GM19324 (cell line): Measurements from ENCODE around the gene ZNF222.
A peak's percentile ranks its signal among the peaks of the same experiment; 100 is the strongest.

Source experiments
- ATAC-seq: cut with Tn5 transposase; IDR thresholded peaks from one replicate; pipeline ENCODE4 v1.9.1; 2021; ENCODE audit warnings: mild to moderate bottlenecking, moderate library complexity; ENCODE audit not compliant: unreplicated experiment, low FRiP score

ZNF222 gene

GRCh38 chr19:44051650-44052402 lies 26.6 kb downstream of the ZNF222 start, which contains the start of gene ZNF223:
TSS of gene ZNF223 (plus strand) at chr19:44052036. CDS start at chr19:44055177, 3,141 bp downstream.
- ATAC-seq: peak; percentile 86

- no peak for ATAC-seq
Observed at GRCh38 chr19:44055870-44056269, 30.7 kb downstream of the ZNF222 start.

DNA sequence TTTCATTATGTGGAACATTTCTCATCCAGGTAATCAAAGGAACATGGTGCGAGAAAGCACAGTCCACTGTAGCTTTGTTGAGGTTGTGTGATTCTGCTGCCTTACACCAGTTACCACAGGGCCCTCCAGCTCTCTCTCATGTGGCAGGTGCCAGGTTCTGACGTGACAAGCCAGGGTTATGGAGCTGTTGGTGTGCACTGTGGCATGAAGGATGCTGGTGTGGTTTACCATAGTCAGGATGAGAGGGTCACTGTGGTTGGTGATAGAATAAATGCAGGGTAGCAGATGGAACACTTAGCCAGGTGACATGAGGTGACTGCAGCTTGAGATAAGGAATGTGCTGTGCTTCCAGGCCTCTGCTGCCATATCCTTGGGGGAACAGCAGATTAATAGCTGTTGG lies 34.0 kb downstream of the ZNF222 start:
- no peak for ATAC-seq

DNA sequence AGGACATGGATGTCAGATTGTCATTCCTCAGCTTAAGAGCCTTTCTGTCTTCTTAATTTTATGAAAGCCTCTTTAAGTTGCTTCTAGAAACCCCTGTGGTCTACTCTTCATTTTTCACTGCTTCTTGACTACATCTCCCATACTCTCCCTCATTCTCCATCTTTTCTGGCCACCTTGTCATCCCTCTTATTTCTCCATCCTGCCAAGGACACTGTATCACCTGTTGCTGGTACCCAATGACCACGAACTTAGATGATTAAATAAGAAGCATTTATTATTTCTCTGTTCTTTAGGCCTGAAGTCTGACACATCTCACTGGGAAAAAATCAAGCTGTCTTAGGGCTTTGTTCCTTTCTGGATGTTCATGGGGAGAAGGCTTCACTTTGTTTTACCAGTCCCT lies 35.9 kb downstream of the ZNF222 start:
- no peak for ATAC-seq

DNA sequence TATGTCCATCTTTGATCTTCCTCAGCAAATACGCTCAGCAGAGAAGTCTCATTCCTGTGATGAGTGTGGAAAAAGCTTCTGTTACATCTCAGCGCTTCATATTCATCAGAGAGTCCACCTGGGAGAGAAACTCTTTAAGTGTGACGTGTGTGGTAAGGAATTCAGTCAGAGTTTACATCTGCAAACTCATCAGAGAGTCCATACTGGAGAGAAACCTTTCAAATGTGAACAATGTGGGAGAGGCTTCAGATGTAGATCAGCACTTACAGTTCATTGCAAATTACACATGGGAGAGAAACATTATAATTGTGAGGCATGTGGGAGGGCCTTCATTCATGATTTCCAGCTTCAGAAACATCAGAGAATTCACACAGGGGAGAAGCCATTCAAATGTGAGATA lies 41.1 kb downstream of the ZNF222 start:
- no peak for ATAC-seq

DNA sequence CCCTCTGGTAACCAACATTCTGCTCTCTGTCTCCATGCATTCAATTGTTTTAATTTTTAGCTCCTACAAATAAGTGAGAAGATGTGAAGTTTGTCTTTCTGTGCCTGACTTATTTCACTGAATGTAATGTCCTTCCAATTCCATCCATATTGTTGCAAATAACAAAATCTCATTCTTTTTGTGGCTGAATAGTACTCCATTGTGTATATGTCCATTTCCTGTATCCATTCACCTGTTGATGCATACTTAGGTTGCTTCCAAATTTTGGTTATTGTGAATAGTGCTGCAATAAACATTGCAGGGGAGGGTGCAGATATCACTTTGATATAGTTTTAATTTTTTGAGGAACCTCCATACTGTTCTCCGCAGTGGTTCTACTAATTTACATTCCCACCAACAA lies 44.2 kb downstream of the ZNF222 start:
- ATAC-seq: no peak

DNA sequence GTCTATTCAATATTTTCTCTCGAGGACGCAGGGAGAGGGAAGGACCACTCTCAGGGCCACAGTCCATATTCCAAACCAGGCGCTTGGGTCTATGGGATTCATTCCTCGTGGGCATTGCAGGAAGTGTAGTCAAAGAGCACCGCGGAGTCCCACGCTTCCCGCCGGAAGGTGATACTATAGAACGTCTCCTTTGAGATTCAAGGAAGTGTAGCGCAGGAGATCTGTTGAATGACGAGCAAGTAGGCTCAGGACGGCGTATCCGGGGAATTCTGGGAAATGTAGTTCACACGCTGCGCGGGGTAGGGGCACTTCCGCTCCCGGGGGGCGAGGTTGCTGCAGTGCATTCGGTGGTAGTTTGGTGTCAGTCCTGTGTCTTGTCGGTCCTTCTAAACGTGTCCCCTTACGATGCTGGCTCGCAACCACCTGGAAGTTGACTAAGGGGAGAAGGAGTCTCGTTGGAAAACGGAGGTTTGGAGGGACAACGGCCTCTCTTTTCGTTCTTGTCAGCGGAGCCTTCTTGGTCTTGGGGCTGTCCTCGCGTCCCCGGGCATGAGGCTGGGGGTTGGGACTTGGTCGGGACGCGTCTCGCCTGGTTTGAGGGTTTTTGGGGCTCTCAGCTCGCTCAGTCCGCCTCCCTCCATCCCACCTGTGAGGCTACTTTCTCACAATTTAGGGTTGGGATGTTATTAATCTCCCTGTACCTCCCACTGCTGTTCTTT lies 46.8 kb downstream of the ZNF222 start, which contains the start of gene ZNF284:
Gene ZNF284 (plus strand): TSS at position 336 of the 719 bp plus-strand sequence. CDS start 4,231 bp downstream, outside the sequence.
- peak; percentile 93 for ATAC-seq

- no peak for ATAC-seq
Observed at GRCh38 chr19:44072543-44073401, 47.6 kb downstream of the ZNF222 start.

- no peak for ATAC-seq
Observed at GRCh38 chr19:44076325-44076724, 51.1 kb downstream of the ZNF222 start.
